Activated CD4-positive, CD25-positive, alpha-beta regulatory T cell treated with anti-CD3 and anti-CD28 coated beads, Interleukin-2, amount 50 U/mL, for 16 hours (primary cell): ENCODE data around the gene DISP3.

Experiments used
- DNase-seq: peaks from one replicate; pipeline ENCODE4 v3.0.0-alpha.2; 2020; ENCODE audit warnings: low read depth, low spot score

Gene DISP3

GRCh38 chr1:11486231-11487009 is 7.5 kb downstream of the DISP3 start:
- DNase-seq = no peak

GRCh38 chr1:11487196-11487751 is 8.3 kb downstream of the DISP3 start:
- DNase-seq = no peak

DNA sequence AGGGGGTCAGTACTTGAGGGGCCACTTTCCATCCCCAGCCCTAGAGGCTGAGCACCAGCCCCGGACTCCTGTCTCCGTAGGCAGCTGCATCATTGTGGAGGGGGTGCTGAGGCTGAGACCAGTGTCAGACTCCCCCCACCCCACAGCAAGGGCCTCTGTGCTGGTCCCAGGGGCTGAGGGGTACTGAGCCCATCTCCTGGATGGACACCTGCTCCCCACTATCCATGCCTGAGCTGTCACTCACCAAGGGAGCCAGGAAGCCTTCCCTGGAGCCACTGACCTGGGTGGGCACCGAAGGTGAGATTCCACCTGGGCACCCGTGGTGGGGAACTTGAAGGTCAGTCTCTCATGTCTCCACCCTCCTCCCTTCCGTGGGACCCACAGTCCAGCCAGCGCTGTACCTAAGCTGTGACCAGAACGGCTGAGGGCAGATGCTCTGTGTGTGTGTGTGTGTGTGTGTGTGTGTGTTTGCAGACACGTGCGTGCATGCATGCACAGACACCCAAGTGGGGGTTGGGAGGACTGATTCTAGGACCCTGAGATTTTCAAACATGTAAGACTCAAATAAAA is 9.3 kb downstream of the DISP3 start:
- no peak for DNase-seq

DNA sequence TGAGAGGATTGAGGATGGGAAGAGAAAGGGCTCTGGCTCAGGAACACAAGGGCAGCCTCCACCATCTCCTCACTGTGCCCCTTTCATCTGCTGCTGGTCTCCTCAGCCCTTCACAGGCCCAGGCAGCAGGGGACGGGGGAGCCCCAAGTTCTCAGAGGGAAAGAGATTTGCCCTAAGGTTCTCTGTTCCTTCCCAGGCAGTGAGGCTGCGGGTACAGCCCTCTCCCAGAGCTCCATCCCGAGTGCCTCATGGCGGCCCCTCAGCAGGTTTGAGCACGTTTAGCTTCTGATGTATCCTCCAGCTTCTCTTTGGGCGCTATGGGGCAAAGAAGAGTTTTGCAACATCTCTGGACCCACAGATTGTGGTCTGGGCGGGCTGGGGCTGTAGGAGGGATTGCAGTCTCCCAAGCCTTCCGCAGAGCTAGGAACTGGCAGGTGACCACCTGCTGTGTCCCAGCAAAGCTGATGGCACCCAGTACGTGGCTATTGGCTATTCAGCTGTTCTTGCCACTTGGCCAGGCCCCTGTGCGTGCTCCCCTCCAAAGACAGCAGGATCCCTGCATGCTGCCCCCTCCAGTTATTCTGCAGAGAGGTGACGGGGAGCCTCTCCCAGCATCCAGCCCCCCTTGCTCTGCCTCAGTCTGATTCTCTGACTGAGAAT is 10.1 kb downstream of the DISP3 start:
- no peak for DNase-seq

DNA sequence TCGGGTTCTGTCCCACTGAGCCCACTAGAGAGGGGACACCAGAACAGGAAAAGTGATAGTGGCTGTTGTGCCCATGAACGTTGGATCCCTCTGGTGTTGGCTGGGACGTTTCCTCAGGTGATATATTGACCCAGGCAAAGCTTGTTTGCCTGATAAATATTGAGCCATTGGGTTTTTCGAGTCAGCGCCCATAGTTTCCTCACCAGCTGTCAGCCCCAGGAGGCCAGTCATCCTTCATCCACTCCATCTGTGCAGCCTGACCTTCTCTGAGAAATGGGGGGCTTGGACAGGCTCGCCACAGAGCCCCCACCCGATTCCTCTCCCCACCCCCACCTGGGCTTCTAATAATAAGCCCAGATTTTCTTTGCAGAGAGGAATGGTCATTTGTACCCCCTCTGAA is 13.3 kb downstream of the DISP3 start:
- DNase-seq = no peak

GRCh38 chr1:11493972-11494655 is 15.2 kb downstream of the DISP3 start:
- no peak for DNase-seq

DNA sequence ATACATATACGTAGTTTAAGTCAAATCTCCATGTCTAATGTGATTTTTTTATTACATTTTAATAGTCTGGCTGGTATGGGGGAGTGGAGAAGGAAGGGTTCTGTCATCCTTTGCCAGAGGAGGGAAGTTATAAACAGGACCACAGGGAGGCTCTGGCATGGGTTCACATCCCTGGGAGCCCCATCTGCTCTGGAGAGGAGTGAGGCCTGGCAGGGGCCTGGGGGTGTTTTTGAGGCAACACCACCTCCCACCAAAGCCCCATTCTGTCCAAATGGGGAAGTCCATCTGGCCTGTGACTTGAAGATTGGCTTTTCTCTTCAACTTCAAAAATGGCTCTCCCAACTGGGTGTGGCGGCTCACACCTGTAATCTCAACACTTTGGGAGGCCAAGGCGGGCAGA is 15.8 kb downstream of the DISP3 start:
- DNase-seq = no peak

DNA sequence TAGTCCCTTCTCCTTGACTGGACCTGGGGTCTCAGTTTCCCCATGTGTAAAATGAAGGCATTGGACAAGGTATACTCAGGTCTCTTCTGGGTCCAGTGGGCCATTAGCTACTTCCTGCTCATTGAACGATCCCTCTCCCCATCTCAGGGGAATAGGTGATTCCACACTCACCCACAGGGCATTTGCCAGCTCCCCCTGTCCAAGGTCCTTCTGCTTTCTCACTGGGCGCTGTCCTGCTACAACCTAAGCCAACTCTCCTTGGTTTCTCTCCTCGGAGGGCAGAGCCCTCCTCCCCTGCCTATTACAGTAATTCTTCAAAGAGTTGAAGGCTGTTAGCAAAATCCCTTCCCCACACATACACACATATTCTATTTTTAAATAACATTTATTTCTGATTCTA is 16.6 kb downstream of the DISP3 start:
- DNase-seq = no peak

GRCh38 chr1:11496551-11497080 is 17.7 kb downstream of the DISP3 start:
- DNase-seq = no peak

- no peak for DNase-seq
Observed at GRCh38 chr1:11498956-11499594, 20.1 kb downstream of the DISP3 start.

DNA sequence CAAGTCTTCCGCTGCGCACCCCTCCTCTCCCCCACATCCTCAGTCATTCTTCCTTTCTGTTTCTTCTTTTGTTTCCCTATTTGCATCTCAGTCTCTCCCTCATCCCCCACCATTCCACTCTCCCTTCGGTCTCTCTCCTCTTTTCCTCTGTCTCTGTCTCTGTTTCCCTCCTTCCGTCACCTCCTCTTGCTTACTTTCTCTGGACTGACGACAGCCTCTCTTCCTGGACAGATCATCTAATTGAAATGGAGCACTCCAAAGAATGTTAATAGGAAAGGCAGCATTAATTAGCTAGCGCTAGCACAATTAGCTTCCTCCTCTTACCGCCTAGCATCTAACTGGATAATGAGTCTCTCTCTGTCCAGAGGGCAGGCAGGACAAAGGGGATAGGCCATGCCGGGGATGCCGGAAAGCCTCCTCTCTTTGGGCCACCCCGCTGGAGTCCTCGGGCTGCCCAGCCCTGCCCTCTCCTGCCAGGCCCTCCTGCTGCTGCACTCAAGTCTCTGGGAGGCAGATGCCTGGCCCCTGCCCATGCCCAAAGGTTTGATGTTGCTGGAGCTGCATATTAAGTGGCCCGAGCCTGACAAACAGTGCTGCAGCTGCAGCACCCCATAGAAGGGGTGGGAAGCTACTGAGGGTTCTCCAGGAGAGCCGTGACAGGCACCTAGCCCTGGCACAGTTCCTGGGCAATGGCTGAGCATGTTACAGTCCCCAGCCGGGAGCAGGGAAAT is 20.8 kb downstream of the DISP3 start:
- no peak for DNase-seq

GRCh38 chr1:11500881-11501280 is 21.9 kb downstream of the DISP3 start:
- no peak for DNase-seq

DNA sequence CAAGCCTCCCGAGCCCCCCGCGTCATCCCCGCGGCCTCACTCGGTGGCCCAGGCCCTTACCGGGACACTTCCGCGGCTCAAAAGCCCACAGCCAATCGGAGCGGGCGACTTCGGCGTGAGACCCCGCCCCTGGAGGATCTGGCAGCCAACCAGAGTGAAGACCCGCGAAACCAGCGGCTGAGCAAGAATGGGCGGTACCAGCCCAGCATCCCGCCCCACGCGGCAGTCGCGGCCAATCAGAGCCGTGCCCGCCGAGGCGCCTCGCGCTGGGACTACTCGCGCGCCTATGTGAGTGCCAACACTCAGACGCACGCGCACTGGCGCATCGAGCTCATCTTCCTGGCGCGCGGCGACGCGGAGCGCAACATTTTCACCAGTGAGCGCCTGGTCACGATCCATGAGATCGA is 22.5 kb downstream of the DISP3 start:
- no peak for DNase-seq

DNA sequence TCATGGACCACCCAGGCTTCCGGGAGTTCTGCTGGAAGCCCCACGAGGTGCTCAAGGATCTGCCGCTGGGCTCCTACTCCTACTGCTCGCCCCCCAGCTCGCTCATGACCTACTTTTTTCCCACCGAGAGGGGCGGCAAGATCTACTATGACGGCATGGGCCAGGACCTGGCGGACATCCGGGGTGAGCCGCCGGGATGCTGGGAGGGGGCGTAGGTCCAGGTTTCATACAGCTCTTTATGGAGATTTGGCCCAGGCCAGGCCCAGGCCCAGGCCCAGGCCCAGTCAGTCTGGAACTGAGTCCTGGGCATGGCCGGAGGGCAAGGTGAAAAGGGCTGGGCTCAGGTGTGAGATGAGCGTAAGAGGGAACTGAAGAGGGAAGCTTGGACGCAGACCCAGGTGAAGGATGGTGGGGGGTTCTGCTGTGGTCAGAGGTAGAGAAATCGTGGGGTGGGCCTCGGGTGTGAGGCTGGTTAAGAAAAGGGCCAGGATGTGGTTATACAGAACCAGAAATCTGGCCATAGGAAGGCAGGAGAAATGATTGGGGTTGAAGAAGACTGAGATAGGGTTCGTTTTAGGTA is 23.0 kb downstream of the DISP3 start:
- DNase-seq = no peak

DNA sequence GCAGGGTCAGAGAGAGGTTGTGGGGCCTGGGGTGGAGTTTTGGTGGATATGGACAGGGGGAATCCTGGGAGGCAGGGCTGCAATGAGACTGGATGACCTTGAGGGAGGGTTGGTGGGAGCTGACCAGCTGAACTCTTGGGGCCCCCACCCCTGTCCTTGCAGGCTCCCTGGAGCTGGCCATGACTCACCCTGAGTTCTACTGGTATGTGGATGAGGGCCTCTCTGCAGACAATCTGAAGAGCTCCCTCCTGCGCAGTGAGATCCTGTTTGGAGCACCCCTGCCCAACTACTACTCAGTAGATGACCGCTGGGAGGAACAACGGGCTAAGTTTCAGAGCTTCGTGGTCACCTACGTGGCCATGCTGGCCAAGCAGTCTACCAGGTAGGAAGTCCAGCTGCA is 23.6 kb downstream of the DISP3 start:
- DNase-seq = no peak

DNA sequence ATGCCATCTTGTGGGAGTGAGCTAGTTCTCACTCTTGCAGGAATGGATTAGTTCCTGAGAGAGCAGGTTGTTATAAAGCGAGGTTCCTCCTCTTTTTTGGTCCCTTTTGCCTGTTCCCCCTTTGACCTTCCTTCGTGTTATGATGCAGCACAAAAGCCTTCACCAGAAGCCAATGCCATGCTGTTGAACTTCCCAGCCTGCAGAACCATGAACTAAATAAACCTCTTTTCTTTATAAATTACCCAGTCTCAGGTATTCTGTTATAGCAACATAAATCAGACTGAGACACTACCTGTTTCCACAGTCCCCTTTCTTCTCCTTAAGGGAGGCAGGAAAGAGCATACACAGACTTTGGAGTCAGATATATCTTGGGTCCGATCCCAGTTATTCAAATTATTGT is 25.6 kb downstream of the DISP3 start:
- no peak for DNase-seq

DNA sequence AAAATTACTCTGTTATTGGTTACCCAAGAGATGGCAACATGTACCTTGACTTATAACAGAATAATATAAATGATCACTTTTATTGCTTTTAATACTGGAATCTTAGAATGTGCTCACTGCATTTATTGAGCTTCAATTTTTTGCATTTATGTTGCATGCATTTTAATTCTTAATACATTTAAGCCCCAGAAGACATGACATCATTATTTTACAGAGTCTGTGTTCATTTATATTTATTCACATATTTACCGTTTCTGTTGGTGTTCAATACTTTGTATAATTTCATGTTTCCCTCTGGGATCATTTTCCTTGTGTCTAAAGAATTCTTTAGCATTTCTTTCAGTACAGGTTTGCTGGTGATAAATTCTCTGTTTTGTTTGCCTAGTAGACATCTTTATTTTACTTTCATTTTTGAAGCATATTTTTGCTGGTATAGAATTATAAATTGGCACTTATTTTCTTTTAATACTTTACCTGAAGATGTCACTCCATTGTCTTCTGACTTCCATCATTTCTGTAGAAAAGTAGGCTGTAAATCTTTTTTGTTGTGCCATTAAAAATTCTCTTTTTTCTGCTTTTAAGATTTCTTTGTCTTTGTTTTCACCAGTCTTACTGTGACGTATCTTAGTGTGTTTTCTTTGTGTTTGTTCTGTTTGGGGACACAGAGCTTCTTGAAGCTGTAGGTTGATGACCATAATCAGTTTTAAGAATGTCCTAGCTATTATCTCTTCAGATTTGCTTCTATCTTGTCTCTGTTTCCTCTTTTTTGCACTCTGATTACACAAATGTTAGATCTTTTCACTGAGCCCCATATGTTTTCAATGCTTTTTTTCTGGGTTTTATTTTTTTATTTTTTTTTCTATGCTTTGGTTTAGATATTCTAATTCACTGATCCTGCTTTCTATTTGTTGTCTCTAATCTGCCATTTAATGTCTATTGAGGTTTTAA is 26.9 kb downstream of the DISP3 start:
- DNase-seq = no peak

DNA sequence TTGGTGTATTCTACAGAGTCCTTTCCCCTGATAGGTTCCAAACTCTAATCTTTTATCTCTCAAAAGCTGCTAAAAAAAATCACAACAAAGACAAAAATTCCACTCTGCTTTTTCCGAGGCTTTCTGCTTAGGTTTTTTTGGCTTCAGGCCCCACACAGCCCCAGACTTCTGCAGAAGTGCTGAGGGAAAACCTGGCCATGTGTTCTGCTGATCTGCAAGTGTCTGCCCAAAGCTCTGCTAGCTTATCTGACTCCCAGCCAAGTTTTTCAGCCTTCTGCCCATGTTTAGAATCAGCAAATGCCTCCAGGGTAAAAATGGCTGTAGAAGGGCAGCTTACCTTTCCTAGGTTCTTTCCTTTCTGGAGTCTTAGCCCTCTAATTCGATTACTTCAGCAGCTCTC is 28.4 kb downstream of the DISP3 start:
- no peak for DNase-seq

- DNase-seq = no peak
Observed at GRCh38 chr1:11513681-11514080, 34.7 kb downstream of the DISP3 start.
